GM03348 (cell line): Measurements from ENCODE around the gene COLQ.
"Not testable (repeated sequence)": the region's sequence is repeated elsewhere in the genome, so short reads cannot be mapped to it uniquely, and the experiment has no call there.

ENCODE experiments used
- DNase-seq: peaks from one replicate; pipeline ENCODE4 v3.0.0; 2012; ENCODE audit warnings: low spot score

The COLQ gene

GRCh38 chr3:15490158-15490557 is 31.3 kb downstream of the COLQ start:
- no peak for DNase-seq

- no peak for DNase-seq
Observed at GRCh38 chr3:15488002-15488401, 33.5 kb downstream of the COLQ start.

GRCh38 chr3:15486979-15487378 is 34.5 kb downstream of the COLQ start:
- DNase-seq = no peak

DNA sequence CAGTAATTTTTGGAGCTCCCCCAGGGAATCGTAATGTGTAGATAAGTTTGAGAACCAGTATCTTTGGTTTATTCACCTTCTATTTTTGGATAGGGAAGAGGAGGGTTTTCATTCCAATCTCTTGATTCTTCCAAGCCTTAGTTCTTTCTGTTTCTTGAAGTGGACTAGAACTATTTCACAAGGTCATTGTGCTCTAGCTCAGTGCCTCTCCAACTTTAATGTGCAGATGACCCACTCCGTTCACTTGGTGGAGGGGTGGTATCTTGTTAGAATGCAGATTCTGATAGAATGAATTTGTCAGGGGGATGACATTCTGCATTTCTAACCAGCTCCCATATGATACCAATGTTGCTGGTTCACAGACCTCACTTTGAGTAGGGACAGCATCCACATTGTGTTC is 35.5 kb downstream of the COLQ start:
- no peak for DNase-seq

GRCh38 chr3:15484551-15484950 is 37.0 kb downstream of the COLQ start:
- DNase-seq = not testable (repeated sequence)

DNA sequence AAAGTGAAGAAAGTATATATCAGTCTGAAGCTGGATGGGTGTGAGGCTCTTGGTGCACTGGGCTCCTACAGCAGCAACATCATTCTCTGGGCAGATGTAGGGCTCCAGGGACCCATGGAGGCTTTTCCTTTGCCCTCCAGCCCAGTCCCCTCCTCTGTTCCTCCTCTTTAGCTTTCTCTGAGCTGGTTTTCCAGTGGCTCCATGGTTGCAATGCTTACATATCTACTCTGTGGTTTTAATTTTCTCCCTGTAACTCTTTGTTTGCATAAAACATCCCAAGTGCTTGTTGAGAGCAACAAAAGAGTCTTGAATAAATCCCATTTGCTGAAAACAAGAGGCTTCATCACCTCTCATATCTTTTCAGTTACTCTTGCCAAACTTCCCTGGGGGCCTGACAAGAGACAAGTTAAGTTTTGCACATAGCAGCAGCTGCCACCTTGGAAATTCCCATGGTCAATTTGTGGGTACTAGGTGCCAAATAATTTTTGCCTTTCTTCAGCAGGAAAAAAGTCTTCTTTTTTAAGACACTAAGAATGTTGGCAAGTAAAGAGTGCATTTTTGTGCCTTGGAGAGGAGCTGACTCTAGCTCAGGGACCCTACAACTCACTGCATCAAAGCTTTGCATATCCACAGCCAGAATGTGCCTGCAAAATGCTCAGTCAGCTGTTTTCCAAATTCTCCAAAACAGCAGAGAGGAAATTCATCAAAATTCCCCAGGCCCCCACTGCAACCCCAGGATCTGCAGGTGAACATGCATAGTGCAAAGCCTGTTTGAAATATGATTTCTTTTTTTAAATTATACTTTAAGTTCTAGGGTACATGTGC is 41.9 kb downstream of the COLQ start:
- DNase-seq = no peak

- no peak for DNase-seq
Observed at GRCh38 chr3:15478640-15478979, 42.9 kb downstream of the COLQ start.

GRCh38 chr3:15477951-15478639 is 43.4 kb downstream of the COLQ start:
- no peak for DNase-seq

DNA sequence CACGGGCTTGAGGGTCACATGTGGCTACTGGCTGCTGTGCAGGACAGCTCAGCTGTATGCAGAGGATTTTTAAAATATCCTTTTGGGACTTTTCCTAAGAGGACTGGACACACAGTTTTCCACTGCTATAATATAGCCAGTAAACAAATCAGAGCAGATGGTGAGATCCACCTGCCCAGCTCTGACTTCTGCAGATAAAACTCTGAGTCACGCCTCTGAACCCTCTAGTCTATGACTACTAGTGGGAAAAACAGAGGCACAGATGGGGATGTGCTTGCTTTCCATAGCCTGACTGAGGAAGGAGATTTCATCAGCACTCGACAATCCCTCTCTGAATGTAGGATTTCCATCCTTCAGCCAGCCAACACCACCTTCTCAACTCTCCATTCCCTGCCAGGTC is 45.1 kb downstream of the COLQ start:
- no peak for DNase-seq

GRCh38 chr3:15475161-15475560 is 46.3 kb downstream of the COLQ start:
- DNase-seq = no peak

GRCh38 chr3:15471861-15472260 is 49.6 kb downstream of the COLQ start:
- DNase-seq = no peak

DNA sequence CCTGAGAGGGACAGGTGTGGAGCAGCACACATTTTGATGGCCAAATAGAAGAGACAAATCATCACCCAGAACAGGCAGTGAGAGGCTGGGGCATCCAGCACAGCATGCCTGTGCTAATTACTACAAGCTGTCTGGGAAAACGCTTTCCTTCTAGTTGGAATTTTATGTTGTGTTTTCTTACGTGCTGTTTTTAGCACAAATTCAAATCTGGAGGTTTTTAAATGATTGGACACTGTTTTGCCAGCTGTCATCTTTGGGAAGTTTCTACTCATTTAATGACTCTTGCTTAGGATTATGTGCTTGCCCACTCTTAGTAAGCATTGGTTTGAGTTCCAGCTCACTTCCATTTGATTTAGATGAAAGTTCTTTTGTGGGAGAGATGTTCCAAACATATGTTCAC is 50.7 kb downstream of the COLQ start:
- DNase-seq = no peak

DNA sequence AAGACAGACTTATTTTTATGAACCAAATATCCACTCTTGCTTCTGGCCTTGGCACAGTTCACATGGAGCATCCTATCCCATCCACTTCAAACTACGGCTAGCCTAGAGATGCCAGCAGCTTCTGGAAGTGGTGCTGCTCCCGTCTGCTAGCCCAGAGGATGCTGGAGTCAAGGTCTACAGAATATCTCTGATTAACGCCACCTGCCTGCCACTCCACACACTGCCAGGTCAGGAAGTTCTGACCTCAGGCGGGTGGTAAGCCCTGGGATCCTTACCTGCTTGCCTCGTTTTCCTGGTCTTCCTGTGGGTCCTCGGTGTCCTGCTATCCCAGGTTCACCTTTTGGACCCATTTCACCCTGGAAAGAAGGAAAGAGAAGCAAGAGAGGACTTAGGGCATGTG is 51.2 kb downstream of the COLQ start:
- no peak for DNase-seq

GRCh38 chr3:15467227-15468181 is 54.0 kb downstream of the COLQ start:
- DNase-seq = no peak

GRCh38 chr3:15465876-15466585 is 55.5 kb downstream of the COLQ start:
- no peak for DNase-seq

GRCh38 chr3:15462451-15462850 is 59.1 kb downstream of the COLQ start:
- DNase-seq = no peak

DNA sequence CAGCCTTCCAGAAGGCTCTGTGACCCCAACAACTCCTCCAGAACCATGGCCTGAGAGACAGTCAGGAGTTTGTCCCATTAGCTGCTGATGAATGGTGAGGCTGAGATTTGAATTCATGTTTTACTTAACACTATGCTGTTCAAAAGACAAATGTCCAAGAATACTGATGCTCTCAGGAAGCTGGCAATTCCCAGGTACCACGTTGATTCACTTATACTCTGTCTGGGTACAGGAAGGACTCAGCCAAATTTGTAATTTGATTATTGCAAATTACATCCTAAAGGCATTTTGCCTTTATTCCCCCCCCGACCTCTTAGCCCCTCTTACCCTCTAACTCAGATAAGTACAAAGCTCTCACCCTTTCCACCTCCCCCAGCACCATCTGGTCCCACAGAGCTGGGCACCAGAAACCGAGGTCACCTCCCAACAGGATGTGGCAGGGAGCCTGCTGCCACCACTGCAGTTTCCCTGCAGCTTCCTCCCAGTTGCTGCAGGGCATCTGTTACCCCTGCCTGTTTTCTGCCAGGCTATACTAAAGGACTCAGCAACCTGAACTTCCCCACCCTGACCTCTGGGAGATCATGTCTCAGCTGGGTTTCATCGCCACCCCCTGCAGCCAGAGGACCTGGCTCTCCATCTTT is 60.5 kb downstream of the COLQ start:
- no peak for DNase-seq

DNA sequence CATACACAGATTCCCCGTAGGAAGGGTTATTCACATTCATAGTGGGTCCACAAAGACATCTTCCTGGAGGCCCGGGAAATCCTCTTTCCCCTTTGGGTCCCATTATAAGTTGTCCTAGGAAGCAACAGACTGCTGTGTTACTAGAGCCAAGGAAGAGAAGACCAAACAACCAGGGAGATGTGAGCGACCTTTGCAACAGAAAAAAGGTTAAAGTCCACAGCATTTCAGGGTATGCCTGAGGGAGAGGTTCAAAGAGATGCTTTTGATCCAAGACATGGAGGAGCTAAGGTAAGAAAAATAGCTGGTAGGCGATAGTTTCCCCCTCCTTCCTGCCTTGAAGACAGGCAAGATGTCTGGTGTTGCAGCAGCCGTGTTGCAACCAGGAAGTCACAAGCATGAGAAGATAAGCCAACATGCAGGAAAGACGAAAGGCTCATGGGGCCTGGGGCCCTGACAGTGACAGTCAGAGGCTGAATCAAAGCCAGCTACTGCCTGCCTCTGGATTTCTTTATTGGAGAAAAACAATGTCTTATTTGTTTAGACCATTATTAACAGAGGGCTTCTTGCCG is 63.2 kb downstream of the COLQ start:
- DNase-seq = no peak

GRCh38 chr3:15456915-15457314 is 64.6 kb downstream of the COLQ start:
- DNase-seq = not testable (repeated sequence)

GRCh38 chr3:15456321-15456720 is 65.2 kb downstream of the COLQ start:
- DNase-seq = no peak

DNA sequence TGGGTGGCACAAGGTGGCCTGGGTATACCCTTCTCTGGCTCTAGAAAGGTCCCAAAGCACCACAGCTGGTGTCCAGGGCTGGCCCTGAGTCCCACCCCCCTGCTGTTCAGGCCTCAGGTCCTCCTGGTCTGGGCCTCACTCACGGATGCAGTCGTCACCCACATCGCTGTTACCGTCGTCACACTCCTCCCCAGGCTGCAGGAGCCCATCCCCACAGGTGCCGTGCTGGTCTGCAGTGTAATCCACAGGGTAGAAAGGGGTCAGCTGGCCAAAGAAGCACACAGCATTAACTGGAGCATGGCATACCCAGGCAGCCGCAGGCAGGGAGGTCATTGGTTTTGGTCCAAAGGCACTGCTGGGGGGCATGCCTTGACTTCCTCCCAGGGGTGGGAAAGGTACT is 65.8 kb downstream of the COLQ start:
- no peak for DNase-seq
